ENCODE results near the gene TMEM178B. TPM values are rescaled to one million over a fixed set of nuclear protein-coding genes. Genes with fewer than 3 reads are reported as not detected.
A peak's percentile ranks its signal among the peaks of the same experiment; 100 is the strongest.

TMEM178B gene
- polyA plus RNA-seq, 1 donor from 2014 or later = 40.7 TPM

GRCh38 chr7:141242568-141242967 is 168.7 kb downstream of the TMEM178B start:
- TF ChIP-seq RAD21 (conservative IDR thresholded peaks at IDR 0.05) (no peak), CTCF (IDR thresholded peaks at IDR 0.05; ENCODE audit: poor library complexity, severe bottlenecking) (no peak)
- no peaks in the 10 kb centered on the region for H3K36me3 ChIP-seq (ENCODE audit: insufficient read depth, low read length)
- no peaks in the 10 kb centered on the region for H4K20me1 ChIP-seq (ENCODE audit: insufficient read depth)
- no peak overlapping the region for H3K9ac ChIP-seq (ENCODE audit: low read length)
- H3K9me3 ChIP-seq (ENCODE audit: low read length) = no peaks in the 10 kb centered on the region
- H3K79me2 ChIP-seq (replicated peaks; ENCODE audit: insufficient read depth, low read length) = peaks cover 17% of the 10 kb centered on the region
- H3F3A ChIP-seq (ENCODE audit: insufficient read depth, low read length, poor library complexity, severe bottlenecking) = no peaks in the 10 kb centered on the region
- no peak overlapping the region for H2AFZ ChIP-seq (ENCODE audit: low read depth, low read length)
- H3K27ac ChIP-seq (ENCODE audit: low read length) = no peak overlapping the region
- no peaks in the 10 kb centered on the region for H3K27me3 ChIP-seq (ENCODE audit: insufficient read depth, low read depth, low read length)
- H3K4me2 ChIP-seq (ENCODE audit: low read length) = no peak overlapping the region
- no peaks in the 10 kb centered on the region for H3K9me2 ChIP-seq (ENCODE audit: insufficient read depth, low read length)
- no peak overlapping the region for H3K4me3 ChIP-seq (ENCODE audit: low read length)

DNA sequence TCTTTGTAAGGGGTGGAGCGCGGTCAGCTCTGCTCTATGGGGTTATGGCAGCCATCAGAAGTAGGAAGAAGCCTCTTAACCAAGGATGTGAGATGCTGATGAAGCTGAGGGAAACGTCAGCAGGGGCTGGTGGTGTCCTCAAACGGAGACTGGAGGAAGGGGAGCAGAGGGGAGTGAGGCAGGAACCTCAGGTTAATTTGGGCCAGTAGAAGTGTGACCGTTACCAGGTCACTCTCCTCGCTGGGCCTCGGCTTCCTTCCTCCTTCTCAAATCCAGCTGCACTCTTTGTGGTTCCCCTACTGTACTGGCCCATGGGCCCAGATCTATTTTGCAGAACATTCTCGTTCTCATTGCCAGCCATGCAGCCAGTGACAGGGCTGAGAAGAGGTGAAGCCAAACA is 169.5 kb downstream of the TMEM178B start:
- Histone ChIP-seq H3K9me3 (ENCODE audit: low read length) (no peaks in the 10 kb centered on the region), H3F3A (ENCODE audit: insufficient read depth, low read length, poor library complexity, severe bottlenecking) (no peaks in the 10 kb centered on the region), H4K20me1 (ENCODE audit: insufficient read depth) (no peaks in the 10 kb centered on the region)

More for the DNA sequence above, 169.5 kb downstream of the TMEM178B start:
- Histone ChIP-seq H3K36me3 (ENCODE audit: insufficient read depth, low read length) (no peaks in the 10 kb centered on the region), H3K9me2 (ENCODE audit: insufficient read depth, low read length) (no peaks in the 10 kb centered on the region), H3K79me2 (replicated peaks; ENCODE audit: insufficient read depth, low read length) (peaks cover 17% of the 10 kb centered on the region), H3K9ac (ENCODE audit: low read length) (no peak overlapping the region), H3K27me3 (ENCODE audit: insufficient read depth, low read depth, low read length) (no peaks in the 10 kb centered on the region), H3K4me3 (ENCODE audit: low read length) (no peak overlapping the region), H3K27ac (ENCODE audit: low read length) (peak overlapping the region; percentile 57), H3K4me2 (ENCODE audit: low read length) (no peak overlapping the region), H2AFZ (ENCODE audit: low read depth, low read length) (no peak overlapping the region)
- TF ChIP-seq REST (IDR thresholded peaks at IDR 0.05; ENCODE audit: borderline replicate concordance) = no peak
- TF ChIP-seq CTCF (IDR thresholded peaks at IDR 0.05; ENCODE audit: poor library complexity, severe bottlenecking) = no peak
- TF ChIP-seq POLR2AphosphoS5 (IDR thresholded peaks at IDR 0.05) = no peak
- no peak for TF ChIP-seq TAF1 (IDR thresholded peaks at IDR 0.05; ENCODE audit: low read depth)
- no peak for TF ChIP-seq EP300 (conservative IDR thresholded peaks at IDR 0.05; ENCODE audit: poor library complexity, severe bottlenecking)
- no peak for TF ChIP-seq MXI1 (conservative IDR thresholded peaks at IDR 0.05; ENCODE audit: poor library complexity, severe bottlenecking)

Measured in neural cell (in vitro differentiated cells).